Caco-2 (cell line): ENCODE results near the gene SPECC1. TPM values are rescaled to one million over a fixed set of nuclear protein-coding genes. Genes with fewer than 3 reads are reported as not detected.
"Not testable (repeated sequence)": the region's sequence is repeated elsewhere in the genome, so short reads cannot be mapped to it uniquely, and the experiment has no call there.

Experiments
- Bru-seq: library from RNA; stranded (reverse); fragments of 400-500 nt; gene quantifications from one replicate; lab custom pipeline; 2021; lab: Mats Ljungman, UMichigan
- BruChase-seq, 2 experiments: library from RNA; stranded (reverse); fragments of 400-500 nt; gene quantifications; one replicate each; lab custom pipeline; 2021; lab: Mats Ljungman, UMichigan
- BruUV-seq: library from RNA; stranded (reverse); fragments of 400-500 nt; replicated peaks from 2 replicates; lab custom pipeline; 2021; lab: Mats Ljungman, UMichigan
- CTCF ChIA-PET: fragments of 300-600 bp; sonication (Branson Sonifier 250); formaldehyde crosslinking; loops from one replicate; lab custom pipeline; 2022; ENCODE audit warnings: antibody characterized with exemption; lab: Charles Lee
- POLR2A ChIA-PET: fragments of 300-600 bp; sonication (Branson Sonifier 250); formaldehyde crosslinking; loops from one replicate; lab custom pipeline; 2022; ENCODE audit warnings: antibody characterized with exemption; lab: Charles Lee
- DNase-seq, 2 experiments: peaks; one replicate each; pipeline versions ENCODE4 v3.0.0 to v3.0.0-alpha.2; 2020 to 2022
- H3K27me3 ChIP-seq: replicated peaks from 2 replicates; pipeline ENCODE4 v1.6.0; 2011; ENCODE audit warnings: low read length; ENCODE audit not compliant: control insufficient read depth, insufficient read depth
- H3K36me3 ChIP-seq: 2 replicates; pipeline ENCODE4 v1.5.1; 2011; ENCODE audit warnings: low read length; ENCODE audit not compliant: control insufficient read depth, insufficient read depth
- H3K4me1 ChIP-seq: fragments of 250-450 bp; sonication (Bioruptor Pico); 2 replicates; pipeline ENCODE4 v1.5.1; 2020; ENCODE audit warnings: mild to moderate bottlenecking
- H3K4me3 ChIP-seq: 2 replicates; pipeline ENCODE4 v1.5.1; 2011; ENCODE audit warnings: low read depth, mild to moderate bottlenecking, control low read depth, low read length
- H3K9me3 ChIP-seq: fragments of 250-450 bp; sonication (Bioruptor Pico); 2 replicates; pipeline ENCODE4 v1.5.1; 2020; ENCODE audit warnings: mild to moderate bottlenecking, moderate library complexity
- H3K27ac Mint-ChIP-seq: one replicate; pipeline ENCODE4 v1.8.0; 2022; ENCODE audit warnings: mixed read lengths; ENCODE audit not compliant: unreplicated experiment
- H3K27me3 Mint-ChIP-seq: one replicate; pipeline ENCODE4 v1.8.0; 2022; ENCODE audit warnings: mixed read lengths; ENCODE audit not compliant: insufficient read depth, unreplicated experiment
- H3K36me3 Mint-ChIP-seq: one replicate; pipeline ENCODE4 v1.8.0; 2022; ENCODE audit warnings: mild to moderate bottlenecking, mixed read lengths; ENCODE audit not compliant: insufficient read depth, unreplicated experiment
- H3K4me1 Mint-ChIP-seq: one replicate; pipeline ENCODE4 v1.8.0; 2022; ENCODE audit warnings: low read depth, mixed read lengths; ENCODE audit not compliant: unreplicated experiment
- H3K4me3 Mint-ChIP-seq: one replicate; pipeline ENCODE4 v1.8.0; 2022; ENCODE audit warnings: mild to moderate bottlenecking, moderate library complexity, mixed read lengths; ENCODE audit not compliant: unreplicated experiment
- H3K9me3 Mint-ChIP-seq: one replicate; pipeline ENCODE4 v1.8.0; 2022; ENCODE audit warnings: mixed read lengths; ENCODE audit not compliant: unreplicated experiment
- CTCF ChIP-seq, 2 experiments: fragments of 200-600 bp in 1 of 2; IDR thresholded peaks; 1 replicate in 1 of 2; 2 replicates in 1 of 2; pipeline versions ENCODE4 v1.5.1 to v1.8.0; 2011 to 2022; ENCODE audit warnings: antibody characterized with exemption in 1 of 2, control low read depth in 1 of 2, inconsistent platforms in 1 of 2, low read depth in 1 of 2, low read length in 1 of 2, mild to moderate bottlenecking in 1 of 2, moderate library complexity in 1 of 2; ENCODE audit not compliant: insufficient read depth in 1 of 2, severe bottlenecking in 1 of 2, unreplicated experiment in 1 of 2
- intact Hi-C: fragments of 100-400 bp; cut with micrococcal nuclease; formaldehyde crosslinking; loops from one replicate; pipeline ENCODE4 v1.10.0; 2022; ENCODE audit not compliant: unreplicated experiment
- long read RNA-seq: library from polyadenylated mRNA; stranded (forward); transcript quantifications from one replicate; pipeline ENCODE4 v2.0.0, GENCODE V29; 2022
- total RNA-seq: library from RNA; stranded (reverse); gene quantifications from 2 replicates; pipeline ENCODE4 v1.2.3, GENCODE V29; 2022

The SPECC1 gene
- total RNA-seq: 111 and 123 TPM in 2 replicates
- Bru-seq, nascent RNA: percentile 71 among the genes with signal in this experiment
- BruChase-seq, experiment 1, labeled RNA remaining after a 2-hour chase: percentile 72 among the genes with signal in this experiment
- BruChase-seq, experiment 2, labeled RNA remaining after a 6-hour chase: percentile 76 among the genes with signal in this experiment
- long read RNA-seq, full-length matches to known transcripts: 21 of 73 reads
- long read RNA-seq, partial matches to known transcripts: 11 of 73 reads
- long read RNA-seq, other reads (novel, unspliced or antisense): 41 of 73 reads

GRCh38 chr17:20009302-20010098 is at the start of gene SPECC1:
SPECC1 (plus strand) TSS chr17:20009359; CDS start chr17:20096652, 87,293 bp downstream.
- Mint-ChIP-seq H3K4me1 (peaks cover 17% of the 10 kb centered on the region), H3K9me3 (no peaks in the 10 kb centered on the region), H3K4me3 (peak within 1 kb of the TSS; percentile 96), H3K36me3 (no peaks in the 10 kb centered on the region), H3K27ac (no peak within 1 kb of the TSS), H3K27me3 (peaks cover 38% of the 10 kb centered on the region)
- CTCF ChIA-PET: interaction anchor here (0.5 to 2.7 kb wide), 9 partner anchors 9 to 912 kb away, joined by 3 to 60 read pairs (median 3); no protein-coding TSS in a partner anchor
- H3K27me3 ChIP-seq: peaks cover 2% of the 10 kb centered on the region
- no TSS peak for BruUV-seq
- peak; percentile 81 to 96 for DNase-seq
- peak within 1 kb of the TSS; percentile 72 for H3K4me3 ChIP-seq
- POLR2A ChIA-PET: interaction anchor here (0.7 to 0.8 kb wide), 2 partner anchors 17 to 31 kb away, joined by 3 to 4 read pairs; no protein-coding TSS in a partner anchor
- H3K36me3 ChIP-seq: no peaks in the 10 kb centered on the region
- intact Hi-C loops: loop anchor here (1.0 to 5.0 kb wide), 2 partner anchors 17 to 93 kb away; no protein-coding TSS in a partner anchor
- H3K4me1 ChIP-seq: no peaks in the 10 kb centered on the region; the same call in 1 of the 2 replicates
- peak in 1 of 2 experiments; percentile 97 for TF ChIP-seq CTCF (IDR thresholded peaks at IDR 0.05; ENCODE audit: insufficient read depth in 1 of 2, low read depth in 1 of 2, low read length in 1 of 2, severe bottlenecking in 1 of 2, unreplicated experiment in 1 of 2)
- H3K9me3 ChIP-seq: no peaks in the 10 kb centered on the region

GRCh38 chr17:19962954-19963353 is 46.2 kb upstream of the SPECC1 start:
- peaks cover 34% of the 10 kb centered on the region for H3K36me3 Mint-ChIP-seq
- H3K9me3 ChIP-seq, H3K4me3 ChIP-seq, H3K36me3 ChIP-seq, H3K27ac Mint-ChIP-seq, H3K27me3 Mint-ChIP-seq, H3K9me3 Mint-ChIP-seq, CTCF ChIA-PET, DNase-seq, POLR2A ChIA-PET, H3K27me3 ChIP-seq, BruUV-seq, H3K4me3 Mint-ChIP-seq, intact Hi-C loops: not testable (repeated sequence)
- H3K4me1 ChIP-seq: peaks cover 29% of the 10 kb centered on the region
- H3K4me1 Mint-ChIP-seq: peaks cover 15% of the 10 kb centered on the region

- H3K4me1 Mint-ChIP-seq: peaks cover 6% of the 10 kb centered on the region
- no peak overlapping the region for H3K27ac Mint-ChIP-seq
- intact Hi-C loops: no loop called here
- Histone ChIP-seq H3K4me1 (peaks cover 4% of the 10 kb centered on the region; the same call in 1 of the 2 replicates), H3K36me3 (no peaks in the 10 kb centered on the region), H3K27me3 (no peaks in the 10 kb centered on the region), H3K9me3 (no peaks in the 10 kb centered on the region), H3K4me3 (no peak overlapping the region)
- no TSS peak for BruUV-seq
- no peak for TF ChIP-seq CTCF (IDR thresholded peaks at IDR 0.05; ENCODE audit: insufficient read depth in 1 of 2, low read depth in 1 of 2, low read length in 1 of 2, severe bottlenecking in 1 of 2, unreplicated experiment in 1 of 2)
- no peaks in the 10 kb centered on the region for H3K27me3 Mint-ChIP-seq
- H3K36me3 Mint-ChIP-seq: peaks cover 56% of the 10 kb centered on the region
- POLR2A ChIA-PET: no interaction called here
- no peak overlapping the region for H3K4me3 Mint-ChIP-seq
- no peaks in the 10 kb centered on the region for H3K9me3 Mint-ChIP-seq
- DNase-seq: no peak
- CTCF ChIA-PET: no interaction called here
Measured at GRCh38 chr17:19973156-19973555, 36.0 kb upstream of the SPECC1 start.
